ENCODE results near the gene AGO3. TPM values are rescaled to one million over a fixed set of nuclear protein-coding genes. Genes with fewer than 3 reads are reported as not detected.

The AGO3 gene
- total and polyA plus RNA-seq, 7 donors: 0.60 to 27.4 (median 18.5) TPM

DNA sequence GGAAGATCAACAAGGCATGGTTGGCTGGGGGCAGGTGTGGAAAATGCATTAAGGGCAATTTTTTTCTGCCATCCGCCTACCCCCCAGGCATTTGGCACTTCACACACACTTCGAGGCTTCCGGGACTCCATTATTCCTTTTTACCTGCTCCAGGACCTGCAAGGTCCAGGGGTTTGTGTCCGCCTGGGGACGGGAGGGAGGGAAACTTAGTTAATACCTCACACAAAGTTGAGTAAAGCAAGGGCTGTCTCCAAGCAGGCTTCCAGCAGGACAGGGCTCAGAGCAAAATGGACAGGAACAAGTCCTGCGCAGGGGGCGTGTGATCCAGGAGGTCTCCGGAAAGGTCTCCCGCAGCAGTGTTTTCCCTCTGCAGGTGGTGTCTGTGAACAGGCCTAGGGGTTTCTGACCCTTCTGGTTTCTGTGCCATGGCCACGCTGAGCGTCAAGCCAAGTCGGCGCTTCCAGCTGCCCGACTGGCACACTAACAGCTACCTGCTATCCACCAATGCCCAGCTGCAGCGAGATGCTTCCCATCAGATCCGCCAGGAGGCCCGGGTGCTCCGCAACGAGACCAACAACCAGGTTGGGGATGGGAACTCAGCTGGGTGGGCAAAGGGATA lies 153.7 kb downstream of the AGO3 start:
- DNase-seq: no peak
- peak overlapping the region; percentile 39 to 56 (median 50) for H3K4me3 ChIP-seq
- intact Hi-C loops (cut with DNase I): loop anchor here (5.0 kb wide), 1 partner anchor 152 kb away; the partner anchor contains the start of gene AGO3
- no peaks in the 10 kb centered on the region for H3K9me3 ChIP-seq
- H3K36me3 ChIP-seq: no peaks in the 10 kb centered on the region
- peaks cover 0 to 12% (median 0%) of the 10 kb centered on the region in 3 donors for H3K27me3 ChIP-seq
- no peak for TF ChIP-seq POLR2A (IDR thresholded peaks at IDR 0.05)
- TF ChIP-seq POLR2AphosphoS5 (IDR thresholded peaks at IDR 0.05): no peak
- TF ChIP-seq, protein P1, sequence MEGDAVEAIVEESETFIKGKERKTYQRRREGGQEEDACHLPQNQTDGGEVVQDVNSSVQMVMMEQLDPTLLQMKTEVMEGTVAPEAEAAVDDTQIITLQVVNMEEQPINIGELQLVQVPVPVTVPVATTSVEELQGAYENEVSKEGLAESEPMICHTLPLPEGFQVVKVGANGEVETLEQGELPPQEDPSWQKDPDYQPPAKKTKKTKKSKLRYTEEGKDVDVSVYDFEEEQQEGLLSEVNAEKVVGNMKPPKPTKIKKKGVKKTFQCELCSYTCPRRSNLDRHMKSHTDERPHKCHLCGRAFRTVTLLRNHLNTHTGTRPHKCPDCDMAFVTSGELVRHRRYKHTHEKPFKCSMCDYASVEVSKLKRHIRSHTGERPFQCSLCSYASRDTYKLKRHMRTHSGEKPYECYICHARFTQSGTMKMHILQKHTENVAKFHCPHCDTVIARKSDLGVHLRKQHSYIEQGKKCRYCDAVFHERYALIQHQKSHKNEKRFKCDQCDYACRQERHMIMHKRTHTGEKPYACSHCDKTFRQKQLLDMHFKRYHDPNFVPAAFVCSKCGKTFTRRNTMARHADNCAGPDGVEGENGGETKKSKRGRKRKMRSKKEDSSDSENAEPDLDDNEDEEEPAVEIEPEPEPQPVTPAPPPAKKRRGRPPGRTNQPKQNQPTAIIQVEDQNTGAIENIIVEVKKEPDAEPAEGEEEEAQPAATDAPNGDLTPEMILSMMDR (IDR thresholded peaks at IDR 0.05): no peak
- no peak for TF ChIP-seq EP300 (IDR thresholded peaks at IDR 0.05)
- peak overlapping the region in 1 of 4 donors; percentile 49 for H3K27ac ChIP-seq
- 52 to 62% methylated on average over 19 of the region's 19 CpGs for WGBS, 2 donors
- H3K4me1 ChIP-seq: peaks cover 0 to 26% (median 24%) of the 10 kb centered on the region in 4 donors

GRCh38 chr1:36085126-36085525 lies 154.2 kb downstream of the AGO3 start:
- peaks cover 0 to 31% (median 29%) of the 10 kb centered on the region in 4 donors for H3K4me1 ChIP-seq
- H3K36me3 ChIP-seq: no peaks in the 10 kb centered on the region
- TF ChIP-seq EP300 (IDR thresholded peaks at IDR 0.05) (no peak), POLR2A (IDR thresholded peaks at IDR 0.05) (no peak), POLR2AphosphoS5 (IDR thresholded peaks at IDR 0.05) (no peak)
- TF ChIP-seq, protein P1 (IDR thresholded peaks at IDR 0.05): no peak
- peak; percentile 51 for DNase-seq
- intact Hi-C loops (cut with DNase I): loop anchor here (5.0 kb wide), 1 partner anchor 153 kb away; the partner anchor contains the start of gene AGO3
- WGBS, 2 donors: 90 to 96% methylated on average over 9 of the region's 9 CpGs
- H3K4me3 ChIP-seq: no peak overlapping the region
- H3K27ac ChIP-seq: no peak overlapping the region
- H3K27me3 ChIP-seq: peaks cover 0 to 12% (median 0%) of the 10 kb centered on the region in 3 donors
- H3K9me3 ChIP-seq: no peaks in the 10 kb centered on the region

- intact Hi-C loops (cut with DNase I): loop anchor here (5.0 kb wide), 1 partner anchor 154 kb away; the partner anchor contains the start of gene AGO3
- peaks cover 0 to 12% (median 0%) of the 10 kb centered on the region in 3 donors for H3K27me3 ChIP-seq
Observed at GRCh38 chr1:36085686-36086526, 155.0 kb downstream of the AGO3 start.

DNA sequence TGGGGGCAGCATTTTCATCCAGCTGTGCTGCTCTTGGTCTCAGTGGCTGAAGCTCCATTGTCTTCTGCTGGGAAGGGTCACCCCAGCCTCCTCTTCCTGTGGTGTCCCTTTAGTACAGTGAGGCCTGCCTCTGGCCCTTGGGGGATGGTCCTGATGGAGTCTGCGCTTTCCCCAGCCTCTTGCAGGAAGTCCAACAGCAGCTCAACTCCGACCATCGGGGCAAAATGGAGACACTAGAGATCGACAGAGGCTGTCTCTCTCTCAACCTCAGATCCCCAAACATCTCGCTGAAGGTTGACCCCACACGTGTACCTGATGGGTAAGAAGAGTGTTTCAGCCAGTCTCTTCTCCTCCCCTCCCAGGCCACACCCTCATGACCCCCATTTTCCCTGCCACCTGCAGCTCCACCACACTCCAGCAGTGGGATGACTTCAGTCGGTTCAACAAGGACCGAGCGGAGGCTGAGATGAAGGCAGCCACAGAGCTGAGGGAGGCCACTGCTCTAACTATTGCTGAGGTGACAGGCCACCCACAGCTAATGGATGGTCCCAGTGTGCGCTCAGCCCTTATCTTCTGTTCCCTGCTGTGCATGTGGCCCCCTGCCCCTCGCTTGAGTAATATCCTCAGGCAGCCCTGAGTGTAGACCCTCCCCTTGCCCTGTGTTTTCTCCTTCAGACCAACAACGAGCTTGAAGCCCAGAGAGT lies 155.8 kb downstream of the AGO3 start:
- Histone ChIP-seq H3K4me1 (peaks cover 0 to 43% (median 36%) of the 10 kb centered on the region in 4 donors), H3K27me3 (peaks cover 0 to 12% (median 0%) of the 10 kb centered on the region in 3 donors), H3K36me3 (peaks cover 0 to 8% (median 4%) of the 10 kb centered on the region in 4 donors), H3K4me3 (no peak overlapping the region), H3K27ac (no peak overlapping the region), H3K9me3 (no peaks in the 10 kb centered on the region)
- intact Hi-C loops (cut with DNase I): loop anchor here (5.0 kb wide), 1 partner anchor 154 kb away; the partner anchor contains the start of gene AGO3
- peak; percentile 60 for DNase-seq
- WGBS, 2 donors: 89 to 91% methylated on average over 12 of the region's 12 CpGs
- TF ChIP-seq POLR2AphosphoS5 (IDR thresholded peaks at IDR 0.05): no peak
- TF ChIP-seq, protein P1 (IDR thresholded peaks at IDR 0.05): no peak
- TF ChIP-seq POLR2A (IDR thresholded peaks at IDR 0.05): no peak
- no peak for TF ChIP-seq EP300 (IDR thresholded peaks at IDR 0.05)

More at GRCh38 chr1:36085686-36086526, 155.0 kb downstream of the AGO3 start:
- Histone ChIP-seq H3K4me1 (peaks cover 0 to 38% (median 32%) of the 10 kb centered on the region in 4 donors), H3K36me3 (peaks cover 0 to under 1% (median under 1%) of the 10 kb centered on the region in 4 donors), H3K4me3 (no peak overlapping the region), H3K9me3 (no peaks in the 10 kb centered on the region), H3K27ac (no peak overlapping the region)
- DNase-seq: peak; percentile 55
- TF ChIP-seq POLR2AphosphoS5 (IDR thresholded peaks at IDR 0.05) (no peak), EP300 (IDR thresholded peaks at IDR 0.05) (no peak), POLR2A (IDR thresholded peaks at IDR 0.05) (no peak)
- TF ChIP-seq, protein P1 (IDR thresholded peaks at IDR 0.05): no peak
- 91 to 92% methylated on average over 29 of the region's 29 CpGs for WGBS, 2 donors
